CD14-positive monocyte (primary cell): ENCODE results near the gene G3BP2. TPM values are rescaled to one million over a fixed set of nuclear protein-coding genes. Genes with fewer than 3 reads are reported as not detected.

Experiments
- DNase-seq, 3 donors: peaks; one replicate each; pipeline ENCODE4 v3.0.0-alpha.2; 2011 to 2022
- H2AFZ ChIP-seq: 2 replicates; pipeline ENCODE4 v1.6.0; 2012; ENCODE audit warnings: mild to moderate bottlenecking, low read depth, low read length, inconsistent platforms; ENCODE audit not compliant: insufficient read depth, poor library complexity, severe bottlenecking
- H3K27ac ChIP-seq, 2 donors: 1 replicate in 1 of 2; 2 replicates in 1 of 2; pipeline ENCODE4 v1.5.1; 2012 to 2013; ENCODE audit warnings: low read length in 2 of 2, control low read depth in 1 of 2, inconsistent platforms in 1 of 2, low read depth in 1 of 2, mild to moderate bottlenecking in 1 of 2
- H3K27me3 ChIP-seq, 2 donors: one replicate each; pipeline versions ENCODE4 v1.6.0 to v1.6.1; 2011 to 2013; ENCODE audit warnings: low read length in 2 of 2; ENCODE audit not compliant: control insufficient read depth in 2 of 2, insufficient read depth in 2 of 2
- H3K36me3 ChIP-seq, 2 donors: replicated peaks in 1 of 2; 1 replicate in 1 of 2; 2 replicates in 1 of 2; pipeline versions ENCODE4 v1.5.1 to v1.6.1; 2012 to 2013; ENCODE audit warnings: low read length in 2 of 2, control low read depth in 1 of 2, inconsistent platforms in 1 of 2, mild to moderate bottlenecking in 1 of 2; ENCODE audit not compliant: insufficient read depth in 2 of 2, control insufficient read depth in 1 of 2
- H3K4me1 ChIP-seq, 2 donors: 1 replicate in 1 of 2; 2 replicates in 1 of 2; pipeline versions ENCODE4 v1.5.1 to v1.6.1; 2012 to 2013; ENCODE audit warnings: low read length in 2 of 2, control low read depth in 1 of 2, inconsistent platforms in 1 of 2, mild to moderate bottlenecking in 1 of 2, moderate library complexity in 1 of 2; ENCODE audit not compliant: insufficient read depth in 2 of 2, control insufficient read depth in 1 of 2
- H3K4me2 ChIP-seq: replicated peaks from 2 replicates; pipeline ENCODE3; 2012; ENCODE audit warnings: low read length, moderate library complexity, mild to moderate bottlenecking; ENCODE audit not compliant: poor library complexity, severe bottlenecking; ENCODE audit errors: extremely low read depth
- H3K4me3 ChIP-seq, 3 experiments: fragments of 200-600 bp in 1 of 3; sonication (generic) in 1 of 3; replicated peaks in 1 of 3; 1 replicate in 2 of 3; 2 replicates in 1 of 3; pipeline ENCODE4 v1.5.1; 2011 to 2013; ENCODE audit warnings: low read length in 3 of 3, mild to moderate bottlenecking in 3 of 3, control low read depth in 2 of 3, low read depth in 2 of 3, inconsistent platforms in 1 of 3, moderate library complexity in 1 of 3
- H3K79me2 ChIP-seq: 2 replicates; pipeline ENCODE4 v1.6.0; 2012; ENCODE audit warnings: mild to moderate bottlenecking, control low read depth, inconsistent platforms, low read length, moderate library complexity; ENCODE audit not compliant: insufficient read depth
- H3K9ac ChIP-seq: 2 replicates; pipeline ENCODE4 v1.6.0; 2017; ENCODE audit warnings: low read length, mild to moderate bottlenecking; ENCODE audit not compliant: insufficient read depth, poor library complexity, severe bottlenecking
- H3K9me3 ChIP-seq, 2 donors: replicated peaks in 1 of 2; 1 replicate in 1 of 2; 2 replicates in 1 of 2; pipeline versions ENCODE4 v1.5.1 to v1.6.1; 2012 to 2013; ENCODE audit warnings: low read length in 2 of 2, control low read depth in 1 of 2; ENCODE audit not compliant: control insufficient read depth in 1 of 2, insufficient read depth in 1 of 2
- H4K20me1 ChIP-seq: 2 replicates; pipeline ENCODE4 v1.6.0; 2012; ENCODE audit warnings: mild to moderate bottlenecking, low read length, control low read depth, moderate library complexity; ENCODE audit not compliant: insufficient read depth
- H3K27ac Mint-ChIP-seq, 7 donors: one replicate each; pipeline ENCODE4 v1.8.0; 2020; ENCODE audit warnings: mild to moderate bottlenecking in 7 of 7, mixed read lengths in 7 of 7, moderate library complexity in 6 of 7, inconsistent platforms in 2 of 7
- H3K27me3 Mint-ChIP-seq, 3 donors: one replicate each; pipeline ENCODE4 v1.8.0; 2021 to 2022; ENCODE audit warnings: low read depth in 3 of 3, mild to moderate bottlenecking in 3 of 3, mixed read lengths in 3 of 3, moderate library complexity in 3 of 3, inconsistent platforms in 1 of 3
- H3K36me3 Mint-ChIP-seq, 2 donors: one replicate each; pipeline ENCODE4 v1.8.0; 2020; ENCODE audit warnings: mixed read lengths in 2 of 2, inconsistent platforms in 1 of 2, mild to moderate bottlenecking in 1 of 2
- H3K4me1 Mint-ChIP-seq: one replicate; pipeline ENCODE4 v1.8.0; 2020; ENCODE audit warnings: mild to moderate bottlenecking, mixed read lengths
- H3K4me3 Mint-ChIP-seq, 2 donors: one replicate each; pipeline ENCODE4 v1.8.0; 2020; ENCODE audit warnings: mild to moderate bottlenecking in 2 of 2, mixed read lengths in 2 of 2, moderate library complexity in 1 of 2
- H3K9me3 Mint-ChIP-seq, 7 donors: one replicate each; pipeline ENCODE4 v1.8.0; 2020 to 2022; ENCODE audit warnings: mixed read lengths in 7 of 7, mild to moderate bottlenecking in 6 of 7, moderate library complexity in 6 of 7, inconsistent platforms in 2 of 7
- CTCF ChIP-seq: fragments of 200-600 bp; IDR thresholded peaks from one replicate; pipeline ENCODE4 v1.8.0; 2022; ENCODE audit warnings: antibody characterized with exemption, mild to moderate bottlenecking
- WGBS: methylation state at CpG from one replicate; pipeline ENCODE4 v1.1.5; 2013; ENCODE audit warnings: missing lambda C conversion rate; ENCODE audit not compliant: insufficient coverage; 5-methylcytosine and 5-hydroxymethylcytosine counted together
- intact Hi-C, 2 donors: fragments of 100-400 bp; cut with micrococcal nuclease; formaldehyde crosslinking; loops; one replicate each; pipeline versions ENCODE4 v1.15.0 to v1.15.1; 2023
- polyA plus RNA-seq, 3 donors: library from polyadenylated mRNA; depleted of rRNA in 1 of 3; unstranded in 2 of 3; stranded (reverse) in 1 of 3; fragments of 300-500 nt in 2 of 3; fragments of >200 nt in 1 of 3; fragmentation: Illumina TruSeq in 2 of 3; gene quantifications; 1 replicate in 2 of 3; 2 replicates in 1 of 3; pipeline ENCODE4 v1.2.3, GENCODE V29; 2012 to 2021

Gene G3BP2
- polyA plus RNA-seq, 3 donors = 32.5 to 92.3 (median 74.2) TPM

DNA sequence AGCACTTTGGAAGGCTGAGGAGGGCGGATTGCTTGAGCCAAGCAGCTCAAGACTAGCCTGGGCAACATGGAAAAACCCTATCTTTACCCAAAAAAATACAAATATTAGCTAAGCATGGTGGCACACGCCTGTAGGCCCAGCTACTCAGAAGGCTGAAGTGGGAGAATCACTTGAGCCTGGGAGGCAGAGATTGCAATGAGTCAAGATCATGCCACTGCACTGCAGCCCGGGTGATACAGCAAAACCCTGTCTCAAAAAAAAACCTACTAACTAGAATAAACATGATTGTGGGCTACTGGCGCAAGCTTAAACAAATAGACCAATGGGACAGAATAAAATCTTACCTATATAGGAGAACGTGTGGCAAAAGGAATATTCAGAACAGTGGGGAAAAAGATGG, 50.2 kb downstream of the G3BP2 start:
- no peak overlapping the region for H3K27ac Mint-ChIP-seq
- Histone ChIP-seq H3K27me3 (no peaks in the 10 kb centered on the region), H4K20me1 (no peaks in the 10 kb centered on the region), H3K79me2 (no peaks in the 10 kb centered on the region), H3K9ac (no peak overlapping the region), H2AFZ (no peak overlapping the region), H3K9me3 (no peaks in the 10 kb centered on the region), H3K27ac (no peak overlapping the region), H3K4me3 (no peak overlapping the region), H3K36me3 (no peaks in the 10 kb centered on the region), H3K4me1 (no peaks in the 10 kb centered on the region), H3K4me2 (no peak overlapping the region)
- no peak overlapping the region for H3K4me3 Mint-ChIP-seq
- H3K4me1 Mint-ChIP-seq = no peaks in the 10 kb centered on the region
- no peak for TF ChIP-seq CTCF
- peaks cover 2 to 8% (median 4%) of the 10 kb centered on the region in 3 donors for H3K27me3 Mint-ChIP-seq
- DNase-seq = no peak
- no peaks in the 10 kb centered on the region for H3K9me3 Mint-ChIP-seq
- H3K36me3 Mint-ChIP-seq = no peaks in the 10 kb centered on the region
- WGBS = 100% methylated on average over 2 of the region's 5 CpGs
- intact Hi-C loops = no loop called here

DNA sequence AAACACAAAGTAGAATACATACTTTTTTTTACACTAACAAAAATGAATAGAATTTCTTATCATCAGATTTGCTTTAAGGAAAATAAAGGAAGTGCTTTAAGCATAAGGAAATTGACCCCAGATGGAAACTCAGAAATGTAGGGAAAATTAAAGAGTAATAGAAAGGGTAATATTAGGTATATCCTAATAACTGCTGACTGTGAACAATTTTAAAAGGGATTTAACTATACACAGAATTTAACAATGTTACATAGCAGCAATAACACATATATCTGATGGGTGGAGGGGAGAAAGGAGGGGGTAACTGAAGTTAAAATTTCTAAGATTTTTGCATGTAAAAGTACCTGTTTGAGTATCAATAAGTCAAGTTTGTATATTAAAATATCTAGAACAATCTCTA, 51.5 kb downstream of the G3BP2 start:
- H3K27me3 ChIP-seq = no peaks in the 10 kb centered on the region
- TF ChIP-seq CTCF = no peak
- H3K79me2 ChIP-seq = no peaks in the 10 kb centered on the region
- H3K4me1 ChIP-seq = no peaks in the 10 kb centered on the region
- Mint-ChIP-seq H3K4me1 (no peaks in the 10 kb centered on the region), H3K9me3 (peaks cover 0 to 2% (median 0%) of the 10 kb centered on the region in 7 donors), H3K36me3 (no peaks in the 10 kb centered on the region), H3K4me3 (no peak overlapping the region), H3K27me3 (peaks cover 2 to 8% (median 3%) of the 10 kb centered on the region in 3 donors), H3K27ac (no peak overlapping the region)
- no peak overlapping the region for H3K9ac ChIP-seq
- no peaks in the 10 kb centered on the region for H4K20me1 ChIP-seq
- no peaks in the 10 kb centered on the region for H3K9me3 ChIP-seq
- intact Hi-C loops = no loop called here
- H3K36me3 ChIP-seq = no peaks in the 10 kb centered on the region
- H3K4me3 ChIP-seq = no peak overlapping the region
- H2AFZ ChIP-seq = no peak overlapping the region
- no peak for DNase-seq
- no peak overlapping the region for H3K4me2 ChIP-seq
- H3K27ac ChIP-seq = no peak overlapping the region
